HCT116 (cell line): ENCODE results near the gene TMEM179. TPM values are rescaled to one million over a fixed set of nuclear protein-coding genes. Genes with fewer than 3 reads are reported as not detected.

Experiments
- ATAC-seq: fragments of 200-7000 bp; cut with Tn5 transposase; 2 replicates; pipeline ENCODE4 v1.9.1; 2020; ENCODE audit warnings: mild to moderate bottlenecking, moderate library complexity
- BruUV-seq: library from RNA; stranded (reverse); fragments of 400-500 nt; replicated peaks from 2 replicates; lab custom pipeline; 2021; lab: Mats Ljungman, UMichigan
- CTCF ChIA-PET: fragments of 300-600 bp; sonication (Branson Sonifier 250); formaldehyde crosslinking; loops from one replicate; lab custom pipeline; 2021; ENCODE audit warnings: antibody characterized with exemption; lab: Charles Lee
- POLR2A ChIA-PET: fragments of 300-600, 350-600 bp; sonication (Branson Sonifier 250); formaldehyde crosslinking; loops from one replicate; lab custom pipeline; 2021; ENCODE audit warnings: antibody characterized with exemption; lab: Charles Lee
- RAD21 ChIA-PET, 2 experiments: fragments of 300-600 bp; sonication (Branson Sonifier 250); formaldehyde crosslinking; loops; one replicate each; lab custom pipeline; 2023; ENCODE audit warnings: low total read pairs in 2 of 2; ENCODE audit not compliant: uncharacterized antibody in 2 of 2, unreplicated experiment in 2 of 2, low non-redundant PET in 1 of 2; lab: Charles Lee
- DNase-seq: peaks from one replicate; pipeline ENCODE4 v3.0.0-alpha.2; 2010; ENCODE audit warnings: low read depth, low spot score
- H2AFZ ChIP-seq: fragments of 200-600 bp; shearing (Covaris generic), sonication (generic); 2 replicates; pipeline ENCODE4 v1.6.1; 2017; ENCODE audit warnings: low read depth, mixed run types, mixed read lengths, antibody characterized with exemption, low read length; ENCODE audit not compliant: poor library complexity, severe bottlenecking
- H3K27ac ChIP-seq: 2 replicates; pipeline ENCODE4 v1.5.1; 2012; ENCODE audit warnings: low read depth, low read length
- H3K27me3 ChIP-seq: fragments of 200-600 bp; sonication (generic); 2 replicates; pipeline ENCODE4 v1.6.1; 2016; ENCODE audit warnings: mixed run types, low read length, mixed read lengths; ENCODE audit not compliant: insufficient read depth
- H3K36me3 ChIP-seq, 2 experiments: fragments of 200-500 bp in 1 of 2; fragments of 200-600 bp in 1 of 2; sonication (Bioruptor generic) in 1 of 2; sonication (generic) in 1 of 2; 2 replicates each; pipeline versions ENCODE4 v1.5.1 to v1.6.1; 2014 to 2016; ENCODE audit warnings: low read length in 2 of 2, inconsistent platforms in 1 of 2, mixed read lengths in 1 of 2, mixed run types in 1 of 2; ENCODE audit not compliant: insufficient read depth in 2 of 2, control insufficient read depth in 1 of 2
- H3K4me1 ChIP-seq, 2 experiments: fragments of 200-600 bp in 1 of 2; sonication (generic) in 1 of 2; 2 replicates each; pipeline versions ENCODE4 v1.5.1 to v1.6.1; 2012 to 2017; ENCODE audit warnings: low read length in 2 of 2, inconsistent platforms in 1 of 2, mild to moderate bottlenecking in 1 of 2, mixed read lengths in 1 of 2, mixed run types in 1 of 2, moderate library complexity in 1 of 2; ENCODE audit not compliant: insufficient read depth in 2 of 2, control insufficient read depth in 1 of 2
- H3K4me2 ChIP-seq: fragments of 200-600 bp; sonication (generic); 2 replicates; pipeline ENCODE4 v1.6.1; 2017; ENCODE audit warnings: mixed run types, low read length, mixed read lengths
- H3K4me3 ChIP-seq, 2 experiments: fragments of 200-600 bp in 1 of 2; sonication (generic) in 1 of 2; replicated peaks in 1 of 2; 2 replicates each; pipeline ENCODE4 v1.5.1; 2011 to 2016; ENCODE audit warnings: low read length in 2 of 2, control low read depth in 1 of 2, low read depth in 1 of 2, mild to moderate bottlenecking in 1 of 2, mixed read lengths in 1 of 2, mixed run types in 1 of 2
- H3K79me2 ChIP-seq: fragments of 200-600 bp; sonication (generic); 2 replicates; pipeline ENCODE4 v1.6.1; 2017; ENCODE audit warnings: mild to moderate bottlenecking, mixed run types, low read length, moderate library complexity, mixed read lengths; ENCODE audit not compliant: insufficient read depth
- H3K9ac ChIP-seq: fragments of 200-600 bp; sonication (generic); 2 replicates; pipeline ENCODE4 v1.6.1; 2016; ENCODE audit warnings: low read length, mixed read lengths
- H3K9me2 ChIP-seq: fragments of 200-600 bp; sonication (generic), shearing (Covaris generic); 2 replicates; pipeline ENCODE4 v1.6.1; 2017; ENCODE audit warnings: mixed run types, mild to moderate bottlenecking, moderate library complexity; ENCODE audit not compliant: insufficient read depth
- H3K9me3 ChIP-seq, 2 experiments: fragments of 200-500 bp in 1 of 2; fragments of 200-600 bp in 1 of 2; sonication (Bioruptor generic) in 1 of 2; sonication (generic) in 1 of 2; 2 replicates each; pipeline ENCODE4 v1.6.1; 2014 to 2017; ENCODE audit warnings: low read length in 2 of 2, mixed read lengths in 2 of 2, inconsistent platforms in 1 of 2, low read depth in 1 of 2, mild to moderate bottlenecking in 1 of 2, mixed run types in 1 of 2, moderate library complexity in 1 of 2; ENCODE audit not compliant: control insufficient read depth in 1 of 2, insufficient read depth in 1 of 2
- H4K20me1 ChIP-seq: fragments of 200-600 bp; sonication (generic), shearing (Covaris generic); 2 replicates; pipeline ENCODE4 v1.6.1; 2017; ENCODE audit warnings: mixed run types, mild to moderate bottlenecking, moderate library complexity; ENCODE audit not compliant: insufficient read depth
- CEBPB ChIP-seq: IDR thresholded peaks from 2 replicates; pipeline ENCODE4 v1.6.1; 2012; ENCODE audit warnings: low read depth
- FOSL1 ChIP-seq: IDR thresholded peaks from 2 replicates; pipeline ENCODE4 v1.6.1; 2012; ENCODE audit warnings: low read depth
- RAD21 ChIP-seq: IDR thresholded peaks from 2 replicates; pipeline ENCODE4 v1.6.1; 2012; ENCODE audit warnings: low read depth, mild to moderate bottlenecking
- TCF7L2 ChIP-seq: IDR thresholded peaks from 2 replicates; pipeline ENCODE4 v1.7.0; 2011; ENCODE audit warnings: borderline replicate concordance, inconsistent platforms; ENCODE audit not compliant: insufficient read depth, insufficient read length; ENCODE audit errors: extremely low read depth
- ZBTB33 ChIP-seq: IDR thresholded peaks from 2 replicates; pipeline ENCODE4 v1.6.1; 2011; ENCODE audit warnings: mild to moderate bottlenecking, low read length, moderate library complexity; ENCODE audit not compliant: insufficient replicate concordance; ENCODE audit errors: extremely low read depth
- ZNF274 ChIP-seq: fragments of 200-500 bp; sonication (Bioruptor generic); IDR thresholded peaks from 2 replicates; pipeline ENCODE4 v1.6.1; 2014; ENCODE audit warnings: mild to moderate bottlenecking, low read depth, low read length, inconsistent platforms
- intact Hi-C: fragments of 100-400 bp; cut with micrococcal nuclease; formaldehyde crosslinking; loops from 2 replicates; pipeline ENCODE4 v1.10.0; 2022
- total RNA-seq: library from RNA; stranded (reverse); gene quantifications from one replicate; pipeline ENCODE4 v1.2.1, GENCODE V29; 2021; ENCODE audit not compliant: unreplicated experiment
- TF ChIP-seq, protein P1 (sequence below), 3 experiments: fragments of 200-600 bp in 1 of 3; sonication (generic) in 1 of 3; IDR thresholded peaks in 2 of 3; conservative IDR thresholded peaks in 1 of 3; 2 replicates each; pipeline ENCODE4 v1.5.1; 2012 to 2017; ENCODE audit warnings: low read depth in 2 of 3, low read length in 2 of 3, antibody characterized with exemption in 1 of 3, borderline replicate concordance in 1 of 3, control low read depth in 1 of 3, mild to moderate bottlenecking in 1 of 3, mixed read lengths in 1 of 3, mixed run types in 1 of 3, moderate library complexity in 1 of 3; ENCODE audit not compliant: insufficient read depth in 1 of 3
- TF ChIP-seq, protein P2 (sequence below): IDR thresholded peaks from 2 replicates; pipeline ENCODE4 v1.6.1; 2012
- TF ChIP-seq, protein P3 (sequence below): IDR thresholded peaks from 2 replicates; pipeline ENCODE4 v1.6.1; 2012

Gene TMEM179
- total RNA-seq, 1 experiment from 2014 or later = not detected

DNA sequence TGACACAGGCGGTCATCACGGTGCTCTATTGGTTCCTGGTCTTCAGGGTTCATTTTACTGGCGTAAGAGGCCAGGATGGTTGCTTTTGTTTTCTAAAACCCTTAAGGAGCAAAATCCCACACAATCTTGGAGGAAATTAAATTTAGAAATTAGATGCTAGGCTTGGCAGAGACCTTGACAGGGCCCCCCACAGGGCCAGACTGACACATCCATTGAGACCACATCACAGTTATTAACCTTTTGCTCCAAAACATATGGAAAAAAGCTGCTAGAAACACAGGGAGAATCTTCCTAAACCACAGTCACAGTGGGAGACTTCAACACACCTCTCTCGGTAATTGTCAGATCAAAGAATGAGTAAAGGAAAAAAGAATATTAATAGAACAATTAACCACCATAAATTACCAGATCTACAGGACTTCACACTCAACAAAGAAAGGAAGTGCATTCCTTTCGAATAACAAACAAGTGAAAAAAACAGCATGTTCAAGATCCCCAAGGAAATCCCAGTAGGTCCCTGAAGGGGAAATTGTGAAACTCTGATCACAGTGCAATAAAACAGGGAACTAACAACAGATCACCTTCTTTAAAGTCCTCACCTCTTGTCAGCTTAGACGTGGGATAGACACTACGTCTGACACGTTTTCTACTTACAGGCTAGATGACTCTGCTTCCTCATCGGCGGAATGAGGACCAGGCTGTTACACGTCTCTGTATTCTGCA lies 40.2 kb upstream of the TMEM179 start:
- no TSS peak for BruUV-seq
- Histone ChIP-seq H3K9ac (no peak overlapping the region), H4K20me1 (no peaks in the 10 kb centered on the region), H3K79me2 (no peaks in the 10 kb centered on the region), H3K27ac (no peak overlapping the region), H2AFZ (no peak overlapping the region), H3K9me3 (peaks cover 0 to 4% of the 10 kb centered on the region in 2 experiments; a peak in 1 of 4 replicates), H3K27me3 (no peaks in the 10 kb centered on the region), H3K4me2 (no peak overlapping the region), H3K36me3 (no peaks in the 10 kb centered on the region), H3K4me1 (peaks cover 4 to 6% of the 10 kb centered on the region in 2 experiments), H3K4me3 (no peak overlapping the region), H3K9me2 (no peaks in the 10 kb centered on the region)
- ChIA-PET POLR2A (no interaction called here), RAD21 (no interaction called here), CTCF (no interaction called here)
- intact Hi-C loops = no loop called here
- DNase-seq (no peak), ATAC-seq (no peak)
- TF ChIP-seq TCF7L2 (no peak), FOSL1 (no peak), ZNF274 (no peak), ZBTB33 (no peak)

- no peaks in the 10 kb centered on the region for H3K27me3 ChIP-seq
- CTCF ChIA-PET = no interaction called here
- no peak overlapping the region for H3K9ac ChIP-seq
- no peaks in the 10 kb centered on the region for H3K9me2 ChIP-seq
- no peak for TF ChIP-seq CEBPB
- TF ChIP-seq, protein P1, sequence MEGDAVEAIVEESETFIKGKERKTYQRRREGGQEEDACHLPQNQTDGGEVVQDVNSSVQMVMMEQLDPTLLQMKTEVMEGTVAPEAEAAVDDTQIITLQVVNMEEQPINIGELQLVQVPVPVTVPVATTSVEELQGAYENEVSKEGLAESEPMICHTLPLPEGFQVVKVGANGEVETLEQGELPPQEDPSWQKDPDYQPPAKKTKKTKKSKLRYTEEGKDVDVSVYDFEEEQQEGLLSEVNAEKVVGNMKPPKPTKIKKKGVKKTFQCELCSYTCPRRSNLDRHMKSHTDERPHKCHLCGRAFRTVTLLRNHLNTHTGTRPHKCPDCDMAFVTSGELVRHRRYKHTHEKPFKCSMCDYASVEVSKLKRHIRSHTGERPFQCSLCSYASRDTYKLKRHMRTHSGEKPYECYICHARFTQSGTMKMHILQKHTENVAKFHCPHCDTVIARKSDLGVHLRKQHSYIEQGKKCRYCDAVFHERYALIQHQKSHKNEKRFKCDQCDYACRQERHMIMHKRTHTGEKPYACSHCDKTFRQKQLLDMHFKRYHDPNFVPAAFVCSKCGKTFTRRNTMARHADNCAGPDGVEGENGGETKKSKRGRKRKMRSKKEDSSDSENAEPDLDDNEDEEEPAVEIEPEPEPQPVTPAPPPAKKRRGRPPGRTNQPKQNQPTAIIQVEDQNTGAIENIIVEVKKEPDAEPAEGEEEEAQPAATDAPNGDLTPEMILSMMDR (IDR thresholded peaks at IDR 0.05 in 2 of 3, conservative IDR thresholded peaks at IDR 0.05 in 1 of 3; ENCODE audit: borderline replicate concordance in 1 of 3, insufficient read depth in 1 of 3, low read depth in 2 of 3, low read length in 2 of 3) = no peak
- no peak for TF ChIP-seq RAD21
- no peak for TF ChIP-seq TCF7L2
- TF ChIP-seq, protein P2, sequence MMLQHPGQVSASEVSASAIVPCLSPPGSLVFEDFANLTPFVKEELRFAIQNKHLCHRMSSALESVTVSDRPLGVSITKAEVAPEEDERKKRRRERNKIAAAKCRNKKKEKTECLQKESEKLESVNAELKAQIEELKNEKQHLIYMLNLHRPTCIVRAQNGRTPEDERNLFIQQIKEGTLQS = no peak
- TF ChIP-seq, protein P3, sequence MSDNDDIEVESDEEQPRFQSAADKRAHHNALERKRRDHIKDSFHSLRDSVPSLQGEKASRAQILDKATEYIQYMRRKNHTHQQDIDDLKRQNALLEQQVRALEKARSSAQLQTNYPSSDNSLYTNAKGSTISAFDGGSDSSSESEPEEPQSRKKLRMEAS = no peak
- TF ChIP-seq, all 23 proteins: peak for 0
- peaks cover 0 to 4% of the 10 kb centered on the region in 2 experiments; a peak in 1 of 4 replicates for H3K9me3 ChIP-seq
- POLR2A ChIA-PET = no interaction called here
- H3K4me3 ChIP-seq = no peak overlapping the region
- intact Hi-C loops = no loop called here
- RAD21 ChIA-PET = no interaction called here
- no peak overlapping the region for H2AFZ ChIP-seq
- BruUV-seq = no TSS peak
- no peaks in the 10 kb centered on the region for H3K36me3 ChIP-seq
- no peak overlapping the region for H3K4me2 ChIP-seq
- H3K79me2 ChIP-seq = no peaks in the 10 kb centered on the region
- no peaks in the 10 kb centered on the region for H4K20me1 ChIP-seq
- H3K4me1 ChIP-seq = peaks cover 4 to 6% of the 10 kb centered on the region in 2 experiments
- ATAC-seq (no peak), DNase-seq (no peak)
- H3K27ac ChIP-seq = no peak overlapping the region
Observed at GRCh38 chr14:104644091-104644635, 39.6 kb upstream of the TMEM179 start.
